Peyer's patch (tissue), 4 donors: ENCODE results near the gene MKRN2OS. TPM values are rescaled to one million over a fixed set of nuclear protein-coding genes. Genes with fewer than 3 reads are reported as not detected.

Experiments
- DNase-seq, 3 donors: peaks; one replicate each; pipeline ENCODE4 v3.0.0-alpha.2; 2017 to 2019
- H3K27ac ChIP-seq, 4 donors: fragments of 200-600 bp; sonication (generic); one replicate each; pipeline ENCODE4 v1.5.1; 2016 to 2019
- H3K27me3 ChIP-seq, 2 donors: fragments of 200-600 bp; sonication (generic); one replicate each; pipeline ENCODE4 v1.5.1; 2019
- H3K36me3 ChIP-seq, 3 donors: fragments of 200-600 bp; sonication (generic); one replicate each; pipeline ENCODE4 v1.5.1; 2016 to 2019
- H3K4me1 ChIP-seq, 4 donors: fragments of 200-600 bp; sonication (generic); one replicate each; pipeline ENCODE4 v1.5.1; 2016 to 2019
- H3K4me3 ChIP-seq, 4 donors: fragments of 200-600 bp; sonication (generic); 1 replicate in 3 of 4; 2 replicates in 1 of 4; pipeline ENCODE4 v1.5.1; 2016 to 2019; ENCODE audit warnings: mild to moderate bottlenecking in 1 of 4
- H3K9me3 ChIP-seq, 4 donors: fragments of 200-600 bp; sonication (generic); one replicate each; pipeline ENCODE4 v1.5.1; 2016 to 2019; ENCODE audit warnings: mild to moderate bottlenecking in 1 of 4
- POLR2A ChIP-seq, 2 donors: fragments of 450-650 bp; IDR thresholded peaks; one replicate each; pipeline ENCODE4 v1.5.1; 2017; ENCODE audit warnings: antibody characterized with exemption in 2 of 2, mild to moderate bottlenecking in 2 of 2, moderate library complexity in 2 of 2
- total RNA-seq, 4 donors: library from RNA; depleted of rRNA; stranded (reverse); fragments of >200 nt; gene quantifications; one replicate each; pipeline ENCODE4 v1.1.0, GENCODE V29; 2016
- TF ChIP-seq, protein P1 (sequence below), 6 experiments: fragments of 450-650 bp in 4 of 6; fragments of 200-600 bp in 2 of 6; sonication (generic) in 1 of 6; IDR thresholded peaks; one replicate each; pipeline ENCODE4 v1.5.1; 2017 to 2019; ENCODE audit warnings: antibody characterized with exemption in 6 of 6, mild to moderate bottlenecking in 3 of 6, moderate library complexity in 1 of 6

Gene MKRN2OS
- total RNA-seq, 4 donors from 2014 or later = 6.6 to 17.2 (median 9.6) TPM

GRCh38 chr3:12583280-12583679 lies 38.0 kb upstream of the MKRN2OS start:
- Histone ChIP-seq H3K4me3 (no peak overlapping the region), H3K4me1 (no peaks in the 10 kb centered on the region), H3K27me3 (no peaks in the 10 kb centered on the region), H3K9me3 (no peaks in the 10 kb centered on the region), H3K36me3 (peaks cover 2 to 93% (median 3%) of the 10 kb centered on the region in 3 donors), H3K27ac (no peak overlapping the region)
- DNase-seq = no peak
- no peak for TF ChIP-seq POLR2A (IDR thresholded peaks at IDR 0.05)
- TF ChIP-seq, protein P1, sequence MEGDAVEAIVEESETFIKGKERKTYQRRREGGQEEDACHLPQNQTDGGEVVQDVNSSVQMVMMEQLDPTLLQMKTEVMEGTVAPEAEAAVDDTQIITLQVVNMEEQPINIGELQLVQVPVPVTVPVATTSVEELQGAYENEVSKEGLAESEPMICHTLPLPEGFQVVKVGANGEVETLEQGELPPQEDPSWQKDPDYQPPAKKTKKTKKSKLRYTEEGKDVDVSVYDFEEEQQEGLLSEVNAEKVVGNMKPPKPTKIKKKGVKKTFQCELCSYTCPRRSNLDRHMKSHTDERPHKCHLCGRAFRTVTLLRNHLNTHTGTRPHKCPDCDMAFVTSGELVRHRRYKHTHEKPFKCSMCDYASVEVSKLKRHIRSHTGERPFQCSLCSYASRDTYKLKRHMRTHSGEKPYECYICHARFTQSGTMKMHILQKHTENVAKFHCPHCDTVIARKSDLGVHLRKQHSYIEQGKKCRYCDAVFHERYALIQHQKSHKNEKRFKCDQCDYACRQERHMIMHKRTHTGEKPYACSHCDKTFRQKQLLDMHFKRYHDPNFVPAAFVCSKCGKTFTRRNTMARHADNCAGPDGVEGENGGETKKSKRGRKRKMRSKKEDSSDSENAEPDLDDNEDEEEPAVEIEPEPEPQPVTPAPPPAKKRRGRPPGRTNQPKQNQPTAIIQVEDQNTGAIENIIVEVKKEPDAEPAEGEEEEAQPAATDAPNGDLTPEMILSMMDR (IDR thresholded peaks at IDR 0.05) = no peak

DNA sequence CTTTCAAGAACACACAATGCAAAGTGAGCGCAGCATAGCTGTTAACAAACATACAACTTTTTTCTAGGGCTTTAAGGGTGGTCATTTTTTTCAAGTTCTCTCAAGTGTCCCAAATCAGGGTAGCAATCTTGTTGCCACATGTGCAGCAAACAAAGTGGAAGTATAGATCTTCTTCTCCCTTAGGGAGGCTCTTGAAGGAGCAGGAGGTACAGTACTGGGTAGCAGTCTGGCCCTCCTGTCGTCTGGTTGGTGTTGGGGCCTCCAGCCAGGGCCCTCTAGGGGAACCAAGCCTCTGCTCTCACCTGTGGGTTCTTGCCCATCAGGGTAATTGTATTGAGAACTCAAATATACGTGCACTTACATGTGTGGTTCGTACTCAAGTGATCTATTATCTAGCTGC lies 37.4 kb upstream of the MKRN2OS start:
- Histone ChIP-seq H3K27ac (no peak overlapping the region), H3K9me3 (no peaks in the 10 kb centered on the region), H3K27me3 (no peaks in the 10 kb centered on the region), H3K4me1 (no peaks in the 10 kb centered on the region), H3K4me3 (no peak overlapping the region), H3K36me3 (peaks cover 2 to 93% (median 3%) of the 10 kb centered on the region in 3 donors)
- no peak for DNase-seq
- TF ChIP-seq, protein P1 (IDR thresholded peaks at IDR 0.05) = no peak
- no peak for TF ChIP-seq POLR2A (IDR thresholded peaks at IDR 0.05)

GRCh38 chr3:12579905-12580304 lies 34.6 kb upstream of the MKRN2OS start:
- no peak for DNase-seq
- H3K9me3 ChIP-seq = no peaks in the 10 kb centered on the region
- H3K4me3 ChIP-seq = no peak overlapping the region
- no peaks in the 10 kb centered on the region for H3K4me1 ChIP-seq
- H3K36me3 ChIP-seq = peaks cover 2 to 93% (median 2%) of the 10 kb centered on the region in 3 donors
- no peaks in the 10 kb centered on the region for H3K27me3 ChIP-seq
- no peak overlapping the region for H3K27ac ChIP-seq
- no peak for TF ChIP-seq POLR2A (IDR thresholded peaks at IDR 0.05)
- TF ChIP-seq, protein P1 (IDR thresholded peaks at IDR 0.05) = no peak

DNA sequence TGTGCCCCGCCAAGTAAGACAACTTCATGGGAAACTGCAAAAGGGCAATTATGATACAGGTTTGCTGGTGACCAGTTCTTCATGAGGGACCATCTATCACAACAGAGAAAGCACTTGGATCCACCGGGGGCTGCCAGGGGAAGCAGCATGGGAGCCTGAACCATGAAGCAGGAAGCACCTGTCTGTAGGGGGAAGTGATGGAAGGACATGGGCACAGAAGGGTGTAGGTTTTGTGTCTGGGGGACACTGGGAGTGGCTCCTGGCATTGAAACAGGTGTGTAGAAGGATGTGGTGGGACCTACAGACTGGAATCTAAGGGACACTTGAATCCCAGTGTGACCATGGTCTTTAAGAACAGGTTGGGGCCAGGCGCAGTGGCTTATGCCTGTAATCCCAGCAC lies 34.2 kb upstream of the MKRN2OS start:
- no peak for TF ChIP-seq POLR2A (IDR thresholded peaks at IDR 0.05)
- TF ChIP-seq, protein P1 (IDR thresholded peaks at IDR 0.05) = no peak
- DNase-seq = no peak
- H3K27ac ChIP-seq = no peak overlapping the region

DNA sequence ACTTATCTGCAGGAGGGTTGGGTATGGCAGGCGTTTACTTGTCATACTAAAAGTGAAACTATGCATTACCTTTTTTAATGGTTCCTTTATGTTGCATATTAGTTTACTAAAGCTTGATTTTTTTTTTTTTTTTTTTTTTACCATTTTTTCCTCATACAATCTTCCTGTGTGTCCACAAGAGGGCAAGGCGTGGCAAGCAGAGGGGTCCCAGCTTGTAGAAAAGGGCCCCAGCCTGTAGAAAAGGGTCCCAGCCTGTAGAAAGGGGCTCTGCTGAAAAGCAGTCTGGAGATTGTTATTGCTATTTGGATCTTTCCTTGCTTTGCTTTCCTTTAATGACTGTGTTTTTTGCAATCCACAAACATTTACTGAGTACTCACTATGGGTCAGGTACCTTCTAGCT lies 33.4 kb upstream of the MKRN2OS start:
- Histone ChIP-seq H3K4me1 (no peaks in the 10 kb centered on the region), H3K27ac (no peak overlapping the region), H3K27me3 (no peaks in the 10 kb centered on the region), H3K36me3 (peaks cover 0 to 93% (median 2%) of the 10 kb centered on the region in 3 donors), H3K9me3 (no peaks in the 10 kb centered on the region), H3K4me3 (no peak overlapping the region)
- TF ChIP-seq, protein P1 (IDR thresholded peaks at IDR 0.05) = no peak
- no peak for TF ChIP-seq POLR2A (IDR thresholded peaks at IDR 0.05)
- no peak for DNase-seq

More for the DNA sequence above, 34.2 kb upstream of the MKRN2OS start:
- H3K36me3 ChIP-seq = peaks cover 0 to 93% (median 2%) of the 10 kb centered on the region in 3 donors
- H3K9me3 ChIP-seq = no peaks in the 10 kb centered on the region
- no peaks in the 10 kb centered on the region for H3K27me3 ChIP-seq
- no peak overlapping the region for H3K4me3 ChIP-seq
- H3K4me1 ChIP-seq = no peaks in the 10 kb centered on the region

DNA sequence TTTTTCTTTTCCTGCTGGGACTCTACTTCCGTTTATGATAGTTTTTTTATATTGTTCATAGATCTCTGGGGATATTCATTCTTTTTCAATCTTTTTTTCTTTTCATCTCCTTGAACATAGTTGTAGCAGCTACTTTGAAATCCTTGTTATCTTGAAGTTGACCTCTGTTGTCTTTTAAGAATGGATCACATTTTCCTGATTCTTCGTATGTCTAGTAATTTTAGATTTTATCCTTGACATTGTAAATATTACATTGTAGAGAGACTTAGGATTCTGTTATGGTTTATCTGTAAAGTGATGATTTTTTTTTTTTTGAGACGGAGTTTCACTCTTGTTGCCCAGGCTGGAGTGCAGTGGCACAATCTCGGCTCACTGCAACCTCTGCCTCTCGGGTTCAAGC lies 32.1 kb upstream of the MKRN2OS start:
- Histone ChIP-seq H3K27ac (no peak overlapping the region), H3K9me3 (no peaks in the 10 kb centered on the region), H3K4me3 (no peak overlapping the region), H3K27me3 (no peaks in the 10 kb centered on the region), H3K36me3 (peaks cover 0 to 93% (median 0%) of the 10 kb centered on the region in 3 donors), H3K4me1 (no peaks in the 10 kb centered on the region)
- TF ChIP-seq POLR2A (IDR thresholded peaks at IDR 0.05) = no peak
- TF ChIP-seq, protein P1 (IDR thresholded peaks at IDR 0.05) = no peak
- no peak for DNase-seq
